ENCODE results near the gene SLC27A5.
"Not testable (repeated sequence)": the region's sequence is repeated elsewhere in the genome, so short reads cannot be mapped to it uniquely, and the experiment has no call there.

SLC27A5 gene

GRCh38 chr19:58522709-58523108 is 10.9 kb upstream of the SLC27A5 start:
- DNase-seq (ENCODE audit: low spot score): no peak

GRCh38 chr19:58521651-58522050 is 9.9 kb upstream of the SLC27A5 start:
- DNase-seq (ENCODE audit: low spot score): no peak

- no peak for DNase-seq (ENCODE audit: low spot score)
These were observed 8.4 kb upstream of the SLC27A5 start for GRCh38 chr19:58520257-58520599.

- DNase-seq (ENCODE audit: low spot score): peak; percentile 99
These were observed 7.8 kb upstream of the SLC27A5 start, which contains the start of gene ZBTB45 for GRCh38 chr19:58519355-58520256. Gene ZBTB45, minus strand, starts transcription at chr19:58519810. Its CDS starts 2,137 bp downstream, at chr19:58517673.

- peak; percentile 89 for DNase-seq (ENCODE audit: low spot score)
These were observed 7.2 kb upstream of the SLC27A5 start for GRCh38 chr19:58519087-58519354.

- DNase-seq (ENCODE audit: low spot score): no peak
These were observed 6.7 kb upstream of the SLC27A5 start for GRCh38 chr19:58518256-58519086.

GRCh38 chr19:58516964-58517833 is 5.4 kb upstream of the SLC27A5 start:
- DNase-seq (ENCODE audit: low spot score): no peak

- no peak for DNase-seq (ENCODE audit: low spot score)
These were observed 4.5 kb upstream of the SLC27A5 start for GRCh38 chr19:58516246-58516836.

- DNase-seq (ENCODE audit: low spot score): no peak
These were observed 3.5 kb upstream of the SLC27A5 start for GRCh38 chr19:58515259-58515658.

- no peak for DNase-seq (ENCODE audit: low spot score)
These were observed 2.8 kb upstream of the SLC27A5 start for GRCh38 chr19:58514564-58515022.

- peak; percentile 94 for DNase-seq (ENCODE audit: low spot score)
These were observed 2.1 kb upstream of the SLC27A5 start for GRCh38 chr19:58513694-58514563.

- DNase-seq (ENCODE audit: low spot score): no peak
These were observed 1.5 kb upstream of the SLC27A5 start for GRCh38 chr19:58513213-58513693.

- no peak for DNase-seq (ENCODE audit: low spot score)
These were observed 1.5 kb downstream of the SLC27A5 start for GRCh38 chr19:58510084-58510862.

- DNase-seq (ENCODE audit: low spot score): no peak
These were observed 2.1 kb downstream of the SLC27A5 start for GRCh38 chr19:58509731-58510083.

GRCh38 chr19:58507602-58508223 is 4.1 kb downstream of the SLC27A5 start:
- DNase-seq (ENCODE audit: low spot score): not testable (repeated sequence)

GRCh38 chr19:58500242-58500641 is 11.6 kb downstream of the SLC27A5 start:
- DNase-seq (ENCODE audit: low spot score): no peak

GRCh38 chr19:58499021-58499927 is 12.5 kb downstream of the SLC27A5 start:
- DNase-seq (ENCODE audit: low spot score): peak; percentile 100

GRCh38 chr19:58498316-58499020 is 13.3 kb downstream of the SLC27A5 start:
- no peak for DNase-seq (ENCODE audit: low spot score)

All from SW480 (cell line).